Parathyroid adenoma (tissue), 2 donors: Measurements from ENCODE around the gene ELN.

ENCODE experiments used
- H2AFZ ChIP-seq: fragments of 300-600 bp; sonication (generic); one replicate; pipeline ENCODE4 v1.7.0; 2017; ENCODE audit warnings: antibody characterized with exemption, mild to moderate bottlenecking
- H3K27ac ChIP-seq: fragments of 300-600 bp; sonication (generic); one replicate; pipeline ENCODE4 v1.7.0; 2017
- H3K27me3 ChIP-seq: fragments of 300-600 bp; sonication (generic); one replicate; pipeline ENCODE4 v1.7.0; 2017; ENCODE audit warnings: low read length; ENCODE audit not compliant: control insufficient read depth, insufficient read depth
- H3K36me3 ChIP-seq: fragments of 300-600 bp; sonication (generic); one replicate; pipeline ENCODE4 v1.7.0; 2017; ENCODE audit warnings: low read length; ENCODE audit not compliant: control insufficient read depth, insufficient read depth
- H3K4me1 ChIP-seq: fragments of 300-600 bp; sonication (generic); one replicate; pipeline ENCODE4 v1.7.0; 2017; ENCODE audit warnings: control low read depth
- H3K4me2 ChIP-seq: fragments of 300-600 bp; sonication (generic); one replicate; pipeline ENCODE4 v1.7.0; 2017; ENCODE audit warnings: low read length
- H3K4me3 ChIP-seq: fragments of 300-600 bp; sonication (generic); one replicate; pipeline ENCODE4 v1.7.0; 2017; ENCODE audit warnings: low read depth, low read length
- H3K79me2 ChIP-seq: fragments of 300-600 bp; sonication (generic); one replicate; pipeline ENCODE4 v1.7.0; 2017; ENCODE audit warnings: control low read depth
- H3K9ac ChIP-seq: fragments of 300-600 bp; sonication (generic); one replicate; pipeline ENCODE4 v1.7.0; 2017; ENCODE audit warnings: mild to moderate bottlenecking
- H3K9me3 ChIP-seq: fragments of 300-600 bp; sonication (generic); one replicate; pipeline ENCODE4 v1.7.0; 2017; ENCODE audit warnings: low read length; ENCODE audit not compliant: control insufficient read depth
- TF ChIP-seq, protein P1 (sequence below): fragments of 300-600 bp; sonication (generic); IDR thresholded peaks from one replicate; pipeline ENCODE4 v1.7.0; 2017; ENCODE audit warnings: antibody characterized with exemption, mild to moderate bottlenecking
- donor health status: primary hyperparathyroidism.

ELN gene

DNA sequence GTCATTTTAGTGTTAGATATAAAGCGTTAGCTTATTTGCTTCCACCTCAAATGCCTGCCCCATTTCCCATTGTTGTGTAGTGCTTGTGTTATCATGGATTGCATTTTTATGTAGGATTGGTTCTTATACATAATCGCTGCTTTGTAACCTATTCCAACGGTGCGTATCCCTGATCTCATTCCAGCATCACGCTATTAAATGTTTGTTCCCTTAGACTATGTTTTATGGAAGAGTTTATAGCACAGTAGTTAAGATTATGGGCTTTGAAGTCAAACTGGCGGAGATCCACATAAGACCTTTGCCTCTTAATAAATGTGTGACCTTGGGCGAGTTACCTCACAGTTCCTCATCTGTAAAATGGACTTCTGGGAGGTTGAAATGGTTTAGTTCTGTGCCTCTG lies 34.0 kb upstream of the ELN start:
- H3K4me2 ChIP-seq = no peak overlapping the region
- H3K4me3 ChIP-seq = no peak overlapping the region
- TF ChIP-seq, protein P1, sequence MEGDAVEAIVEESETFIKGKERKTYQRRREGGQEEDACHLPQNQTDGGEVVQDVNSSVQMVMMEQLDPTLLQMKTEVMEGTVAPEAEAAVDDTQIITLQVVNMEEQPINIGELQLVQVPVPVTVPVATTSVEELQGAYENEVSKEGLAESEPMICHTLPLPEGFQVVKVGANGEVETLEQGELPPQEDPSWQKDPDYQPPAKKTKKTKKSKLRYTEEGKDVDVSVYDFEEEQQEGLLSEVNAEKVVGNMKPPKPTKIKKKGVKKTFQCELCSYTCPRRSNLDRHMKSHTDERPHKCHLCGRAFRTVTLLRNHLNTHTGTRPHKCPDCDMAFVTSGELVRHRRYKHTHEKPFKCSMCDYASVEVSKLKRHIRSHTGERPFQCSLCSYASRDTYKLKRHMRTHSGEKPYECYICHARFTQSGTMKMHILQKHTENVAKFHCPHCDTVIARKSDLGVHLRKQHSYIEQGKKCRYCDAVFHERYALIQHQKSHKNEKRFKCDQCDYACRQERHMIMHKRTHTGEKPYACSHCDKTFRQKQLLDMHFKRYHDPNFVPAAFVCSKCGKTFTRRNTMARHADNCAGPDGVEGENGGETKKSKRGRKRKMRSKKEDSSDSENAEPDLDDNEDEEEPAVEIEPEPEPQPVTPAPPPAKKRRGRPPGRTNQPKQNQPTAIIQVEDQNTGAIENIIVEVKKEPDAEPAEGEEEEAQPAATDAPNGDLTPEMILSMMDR = no peak
- H3K27me3 ChIP-seq = no peaks in the 10 kb centered on the region
- no peak overlapping the region for H3K9ac ChIP-seq
- H3K36me3 ChIP-seq = no peaks in the 10 kb centered on the region
- H2AFZ ChIP-seq = no peak overlapping the region
- H3K9me3 ChIP-seq = no peaks in the 10 kb centered on the region
- H3K4me1 ChIP-seq = no peaks in the 10 kb centered on the region
- H3K27ac ChIP-seq = no peak overlapping the region
- no peaks in the 10 kb centered on the region for H3K79me2 ChIP-seq

DNA sequence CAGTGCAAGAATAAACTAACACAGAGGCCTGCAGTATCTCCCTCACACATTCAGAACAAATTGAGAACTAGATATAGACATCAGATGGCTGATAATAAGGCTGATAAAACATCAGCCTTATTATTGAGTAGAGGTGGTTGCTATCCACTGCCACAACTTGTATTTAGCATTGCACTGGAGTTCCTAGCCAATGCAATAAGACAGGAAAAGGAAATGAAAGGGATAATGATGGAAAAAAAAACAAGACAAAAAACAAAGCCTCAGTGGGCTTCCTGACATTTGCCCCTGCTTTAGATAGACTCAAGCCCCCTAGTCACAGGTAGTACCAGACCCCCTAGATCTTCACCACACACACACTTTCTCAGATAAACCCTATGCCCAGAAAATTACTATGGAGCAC lies 33.2 kb upstream of the ELN start:
- Histone ChIP-seq H3K9me3 (no peaks in the 10 kb centered on the region), H2AFZ (no peak overlapping the region), H3K9ac (no peak overlapping the region), H3K4me1 (no peaks in the 10 kb centered on the region), H3K27ac (no peak overlapping the region), H3K4me3 (no peak overlapping the region), H3K27me3 (no peaks in the 10 kb centered on the region), H3K4me2 (no peak overlapping the region), H3K36me3 (no peaks in the 10 kb centered on the region), H3K79me2 (no peaks in the 10 kb centered on the region)
- TF ChIP-seq, protein P1 = no peak

DNA sequence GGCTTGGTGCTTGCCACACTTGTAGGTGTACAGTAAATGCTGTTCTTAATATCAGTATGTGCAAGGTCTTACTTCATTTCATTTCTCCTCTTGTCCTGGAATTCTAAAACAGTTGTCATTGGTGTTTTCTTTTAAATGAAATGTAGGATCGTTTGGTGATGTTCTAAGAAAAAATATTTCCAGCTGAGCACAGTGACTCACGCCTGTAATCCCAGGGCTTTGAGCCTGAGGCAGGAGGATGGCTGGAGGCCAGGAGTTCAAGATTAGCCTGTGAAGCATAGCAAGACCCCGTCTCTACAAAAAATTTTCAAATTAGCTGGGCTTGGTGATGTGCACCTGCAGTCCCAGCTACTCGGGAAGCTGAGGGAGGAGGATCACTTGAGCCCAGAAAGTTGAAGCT lies 32.6 kb upstream of the ELN start:
- no peaks in the 10 kb centered on the region for H3K27me3 ChIP-seq
- no peaks in the 10 kb centered on the region for H3K9me3 ChIP-seq
- H3K9ac ChIP-seq = no peak overlapping the region
- no peaks in the 10 kb centered on the region for H3K79me2 ChIP-seq
- no peak overlapping the region for H3K27ac ChIP-seq
- TF ChIP-seq, protein P1 = no peak
- H2AFZ ChIP-seq = no peak overlapping the region
- no peaks in the 10 kb centered on the region for H3K4me1 ChIP-seq
- no peaks in the 10 kb centered on the region for H3K36me3 ChIP-seq
- H3K4me3 ChIP-seq = no peak overlapping the region
- H3K4me2 ChIP-seq = no peak overlapping the region

DNA sequence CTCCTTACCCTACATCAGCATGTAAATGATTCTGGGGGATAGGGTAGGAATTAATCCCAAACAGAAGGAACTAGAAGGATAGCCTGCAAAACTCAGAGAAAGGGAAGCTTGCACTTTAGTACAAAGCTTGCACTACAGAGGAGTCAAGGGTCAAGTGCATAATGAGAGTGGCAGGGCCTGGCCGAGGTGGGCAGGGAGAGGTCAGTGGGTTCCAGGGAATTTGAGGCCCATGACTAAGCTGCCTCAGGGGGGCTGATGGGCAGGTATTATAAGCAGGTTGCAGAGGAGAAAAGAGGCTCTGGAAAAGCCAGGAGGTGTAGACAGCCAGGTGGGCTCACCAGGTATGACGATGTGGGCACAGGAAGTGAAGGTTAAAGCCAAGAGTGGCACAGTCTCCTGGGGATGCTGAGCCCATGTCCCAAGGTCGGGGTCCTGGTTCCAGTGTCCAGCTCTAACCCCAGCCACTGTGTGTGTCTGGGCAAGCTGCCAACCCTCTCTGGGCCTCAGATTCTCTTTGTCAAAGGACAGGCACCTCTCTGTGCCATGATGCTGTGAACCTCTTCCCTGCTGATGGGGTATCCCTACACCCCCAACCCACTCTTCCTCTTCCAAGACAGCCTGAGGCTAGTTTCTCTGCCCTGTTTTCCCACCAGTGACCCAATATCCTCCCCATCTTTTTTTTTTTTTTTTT lies 32.0 kb upstream of the ELN start:
- TF ChIP-seq, protein P1 = no peak
- Histone ChIP-seq H3K36me3 (no peaks in the 10 kb centered on the region), H3K27me3 (no peaks in the 10 kb centered on the region), H3K4me2 (no peak overlapping the region), H3K4me1 (no peaks in the 10 kb centered on the region), H3K4me3 (no peak overlapping the region), H3K79me2 (no peaks in the 10 kb centered on the region), H2AFZ (no peak overlapping the region), H3K27ac (no peak overlapping the region), H3K9ac (no peak overlapping the region), H3K9me3 (no peaks in the 10 kb centered on the region)

DNA sequence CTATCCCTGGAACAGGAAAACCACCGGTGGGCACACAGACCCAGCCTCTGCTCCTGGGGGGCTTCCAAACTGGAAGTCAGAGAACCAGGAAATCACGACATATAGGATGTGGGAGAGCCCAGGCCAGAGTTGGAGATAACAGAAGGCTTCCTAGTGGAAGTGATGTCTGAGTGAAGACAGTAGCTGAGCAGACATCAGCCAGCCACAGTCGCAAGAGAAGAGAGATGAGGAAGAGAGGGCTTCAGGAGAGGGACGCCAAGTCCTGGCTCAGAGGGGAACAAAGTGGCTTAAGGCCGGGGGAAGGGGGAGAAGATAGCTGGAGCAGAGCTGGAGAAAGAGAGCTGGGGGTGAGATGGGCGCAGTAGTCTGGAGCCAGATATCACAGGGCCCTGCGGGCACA lies 30.9 kb upstream of the ELN start:
- Histone ChIP-seq H3K9me3 (no peaks in the 10 kb centered on the region), H3K27ac (no peak overlapping the region), H3K4me3 (no peak overlapping the region), H3K4me2 (no peak overlapping the region), H3K9ac (no peak overlapping the region), H3K79me2 (no peaks in the 10 kb centered on the region), H3K27me3 (no peaks in the 10 kb centered on the region), H2AFZ (no peak overlapping the region), H3K4me1 (no peaks in the 10 kb centered on the region), H3K36me3 (no peaks in the 10 kb centered on the region)
- TF ChIP-seq, protein P1 = no peak
